ENCODE data around the gene ABCA1.

The ABCA1 gene

GRCh38 chr9:104831681-104832080 is 96.3 kb downstream of the ABCA1 start:
- no peak for DNase-seq

- no peak for DNase-seq
Measured at GRCh38 chr9:104826911-104827310, 101.0 kb downstream of the ABCA1 start.

- no peak for DNase-seq
Measured at GRCh38 chr9:104826079-104826775, 101.7 kb downstream of the ABCA1 start.

- no peak for DNase-seq
Measured at GRCh38 chr9:104820336-104820735, 107.6 kb downstream of the ABCA1 start.

- DNase-seq = no peak
Measured at GRCh38 chr9:104819033-104819432, 108.9 kb downstream of the ABCA1 start.

- DNase-seq = peak; percentile 68
Measured at GRCh38 chr9:104817437-104817836, 110.5 kb downstream of the ABCA1 start.

GRCh38 chr9:104815851-104816565 is 111.9 kb downstream of the ABCA1 start:
- DNase-seq = no peak

GRCh38 chr9:104810421-104811339 is 117.3 kb downstream of the ABCA1 start:
- peak; percentile 23 for DNase-seq

GRCh38 chr9:104808035-104808614 is 119.8 kb downstream of the ABCA1 start:
- DNase-seq = no peak

GRCh38 chr9:104805441-104805840 is 122.5 kb downstream of the ABCA1 start:
- no peak for DNase-seq

- DNase-seq = no peak
Measured at GRCh38 chr9:104802906-104803305, 125.0 kb downstream of the ABCA1 start.

- no peak for DNase-seq
Measured at GRCh38 chr9:104802110-104802509, 125.8 kb downstream of the ABCA1 start.

GRCh38 chr9:104800068-104800785 is 127.7 kb downstream of the ABCA1 start:
- DNase-seq = no peak

GRCh38 chr9:104798209-104798995 is 129.6 kb downstream of the ABCA1 start:
- no peak for DNase-seq

- no peak for DNase-seq
Measured at GRCh38 chr9:104795857-104796256, 132.1 kb downstream of the ABCA1 start.

GRCh38 chr9:104795082-104795481 is 132.9 kb downstream of the ABCA1 start:
- DNase-seq = no peak

- no peak for DNase-seq
Measured at GRCh38 chr9:104794070-104794469, 133.9 kb downstream of the ABCA1 start.

- no peak for DNase-seq
Measured at GRCh38 chr9:104788251-104788650, 139.7 kb downstream of the ABCA1 start.

GRCh38 chr9:104787306-104788015 is 140.5 kb downstream of the ABCA1 start:
- no peak for DNase-seq

- no peak for DNase-seq
Measured at GRCh38 chr9:104786293-104786692, 141.7 kb downstream of the ABCA1 start.

- DNase-seq = no peak
Measured at GRCh38 chr9:104784098-104784497, 143.9 kb downstream of the ABCA1 start.

Data from DMS79 (cell line).